A673 (cell line): ENCODE results near the gene FBXL7. TPM values are rescaled to one million over a fixed set of nuclear protein-coding genes. Genes with fewer than 3 reads are reported as not detected.

ENCODE experiments used
- BruUV-seq: library from RNA; stranded (reverse); fragments of 400-500 nt; replicated peaks from 2 replicates; lab custom pipeline; 2021; lab: Mats Ljungman, UMichigan
- CTCF ChIA-PET: fragments of 300-600 bp; sonication (Branson Sonifier 250); formaldehyde crosslinking; loops from one replicate; lab custom pipeline; 2022; ENCODE audit warnings: antibody characterized with exemption; lab: Charles Lee
- POLR2A ChIA-PET: fragments of 300-600 bp; sonication (Branson Sonifier 250); formaldehyde crosslinking; loops from one replicate; lab custom pipeline; 2022; ENCODE audit warnings: antibody characterized with exemption; ENCODE audit not compliant: low non-redundant PET; lab: Charles Lee
- DNase-seq: peaks from one replicate; pipeline ENCODE4 v3.0.0-alpha.2; 2015; ENCODE audit warnings: low spot score
- H3K27ac ChIP-seq: fragments of 200-600 bp; sonication (generic); 2 replicates; pipeline ENCODE4 v1.5.1; 2016; ENCODE audit warnings: mixed run types, low read depth, mild to moderate bottlenecking, mixed read lengths, antibody characterized with exemption, low read length; ENCODE audit not compliant: poor library complexity, severe bottlenecking
- H3K27me3 ChIP-seq: fragments of 200-600 bp; sonication (generic); replicated peaks from 2 replicates; pipeline ENCODE4 v1.6.1; 2017; ENCODE audit warnings: mixed run types, low read depth, mild to moderate bottlenecking, mixed read lengths, antibody characterized with exemption, low read length; ENCODE audit not compliant: insufficient read depth, poor library complexity
- H3K36me3 ChIP-seq: fragments of 200-600 bp; sonication (generic); 2 replicates; pipeline ENCODE4 v1.6.1; 2016; ENCODE audit warnings: mixed run types, mild to moderate bottlenecking, mixed read lengths, antibody characterized with exemption, low read length; ENCODE audit not compliant: insufficient read depth, poor library complexity, severe bottlenecking
- H3K4me1 ChIP-seq: fragments of 200-600 bp; sonication (generic); 2 replicates; pipeline ENCODE4 v1.6.1; 2017; ENCODE audit warnings: mixed run types, mild to moderate bottlenecking, mixed read lengths, antibody characterized with exemption, low read length; ENCODE audit not compliant: insufficient read depth, poor library complexity, severe bottlenecking
- H3K4me3 ChIP-seq: fragments of 200-600 bp; sonication (generic); 2 replicates; pipeline ENCODE4 v1.5.1; 2016; ENCODE audit warnings: low read depth, mixed run types, mild to moderate bottlenecking, mixed read lengths, low read length; ENCODE audit not compliant: poor library complexity, severe bottlenecking
- H3K9me3 ChIP-seq: fragments of 200-600 bp; sonication (generic); 2 replicates; pipeline ENCODE4 v1.6.1; 2016; ENCODE audit warnings: mixed run types, low read depth, mild to moderate bottlenecking, mixed read lengths, antibody characterized with exemption, low read length; ENCODE audit not compliant: poor library complexity, severe bottlenecking
- EZH2 ChIP-seq: fragments of 200-600 bp; sonication (generic); IDR thresholded peaks from 2 replicates; pipeline ENCODE4 v1.6.1; 2017; ENCODE audit warnings: borderline replicate concordance, low read depth, mild to moderate bottlenecking, mixed read lengths, antibody characterized with exemption, low read length; ENCODE audit not compliant: poor library complexity, severe bottlenecking
- intact Hi-C: fragments of 100-400 bp; cut with micrococcal nuclease; formaldehyde crosslinking; loops from one replicate; pipeline ENCODE4 v1.10.0; 2022; ENCODE audit not compliant: unreplicated experiment
- total RNA-seq: library from RNA; stranded (reverse); gene quantifications from 2 replicates; pipeline ENCODE4 v1.2.3, GENCODE V29; 2021
- TF ChIP-seq, protein P1 (sequence below): fragments of 300-800, 200-600 bp; sonication (generic); conservative IDR thresholded peaks from 2 replicates; pipeline ENCODE4 v1.5.1; 2017; ENCODE audit warnings: low read depth, mild to moderate bottlenecking, antibody characterized with exemption, low read length, moderate library complexity, mixed read lengths

The FBXL7 gene
- total RNA-seq, 1 experiment from 2014 or later: 5.9 TPM

DNA sequence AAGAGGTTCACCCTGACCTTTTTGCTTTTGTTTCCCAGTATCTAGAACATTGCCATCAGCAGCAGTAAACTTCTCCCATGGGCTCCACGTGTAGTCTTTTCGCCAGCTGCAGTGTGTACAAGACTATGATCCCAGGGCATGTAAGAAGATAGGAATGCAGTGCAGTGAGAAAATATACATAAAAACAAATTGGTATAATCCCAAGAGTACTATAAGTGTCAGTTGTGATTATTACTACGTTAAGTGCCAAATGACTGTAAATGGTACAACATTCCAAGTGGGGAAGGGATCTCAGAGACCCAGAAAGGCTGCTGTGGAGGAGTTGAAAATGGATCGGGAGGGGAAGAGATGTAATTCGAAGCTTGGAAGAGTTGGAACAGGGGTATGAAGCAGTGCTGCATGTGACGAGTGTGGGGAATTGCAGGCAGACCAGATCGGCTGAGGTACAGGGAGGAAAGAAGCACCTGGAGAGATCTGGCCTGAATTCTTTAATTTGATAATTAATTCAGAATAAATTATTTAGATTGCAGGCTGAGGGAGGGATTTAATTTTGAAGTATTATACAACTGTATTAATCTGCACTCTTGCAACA is 95.1 kb downstream of the FBXL7 start:
- TF ChIP-seq, protein P1, sequence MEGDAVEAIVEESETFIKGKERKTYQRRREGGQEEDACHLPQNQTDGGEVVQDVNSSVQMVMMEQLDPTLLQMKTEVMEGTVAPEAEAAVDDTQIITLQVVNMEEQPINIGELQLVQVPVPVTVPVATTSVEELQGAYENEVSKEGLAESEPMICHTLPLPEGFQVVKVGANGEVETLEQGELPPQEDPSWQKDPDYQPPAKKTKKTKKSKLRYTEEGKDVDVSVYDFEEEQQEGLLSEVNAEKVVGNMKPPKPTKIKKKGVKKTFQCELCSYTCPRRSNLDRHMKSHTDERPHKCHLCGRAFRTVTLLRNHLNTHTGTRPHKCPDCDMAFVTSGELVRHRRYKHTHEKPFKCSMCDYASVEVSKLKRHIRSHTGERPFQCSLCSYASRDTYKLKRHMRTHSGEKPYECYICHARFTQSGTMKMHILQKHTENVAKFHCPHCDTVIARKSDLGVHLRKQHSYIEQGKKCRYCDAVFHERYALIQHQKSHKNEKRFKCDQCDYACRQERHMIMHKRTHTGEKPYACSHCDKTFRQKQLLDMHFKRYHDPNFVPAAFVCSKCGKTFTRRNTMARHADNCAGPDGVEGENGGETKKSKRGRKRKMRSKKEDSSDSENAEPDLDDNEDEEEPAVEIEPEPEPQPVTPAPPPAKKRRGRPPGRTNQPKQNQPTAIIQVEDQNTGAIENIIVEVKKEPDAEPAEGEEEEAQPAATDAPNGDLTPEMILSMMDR: no peak
- Histone ChIP-seq H3K36me3 (no peaks in the 10 kb centered on the region), H3K4me1 (no peaks in the 10 kb centered on the region), H3K4me3 (no peak overlapping the region), H3K9me3 (no peaks in the 10 kb centered on the region), H3K27ac (no peak overlapping the region), H3K27me3 (no peaks in the 10 kb centered on the region)
- ChIA-PET POLR2A (no interaction called here), CTCF (no interaction called here)
- intact Hi-C loops: no loop called here
- no TSS peak for BruUV-seq
- DNase-seq: peak; percentile 10

DNA sequence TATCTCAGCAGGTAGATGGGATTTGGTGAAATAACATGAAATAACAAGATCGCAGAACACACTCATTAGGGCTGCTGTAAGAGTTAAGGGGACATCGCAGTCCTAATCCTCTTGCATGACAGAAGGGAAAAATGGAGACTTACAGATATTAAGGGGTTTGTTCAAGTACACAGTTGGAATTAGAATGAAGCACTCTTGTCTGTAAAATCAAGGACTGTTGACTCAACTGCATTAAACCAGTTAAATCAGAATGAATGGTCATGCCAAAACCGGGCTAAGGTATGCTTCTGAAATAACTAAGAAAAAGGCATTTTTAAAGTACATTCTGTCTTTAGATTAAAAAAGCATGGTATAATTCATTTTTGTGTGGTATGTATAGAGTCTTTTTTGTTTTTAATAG is 95.9 kb downstream of the FBXL7 start:
- no peak for DNase-seq
- Histone ChIP-seq H3K36me3 (no peaks in the 10 kb centered on the region), H3K4me3 (no peak overlapping the region), H3K4me1 (no peaks in the 10 kb centered on the region), H3K27ac (no peak overlapping the region), H3K9me3 (no peaks in the 10 kb centered on the region), H3K27me3 (no peaks in the 10 kb centered on the region)
- ChIA-PET POLR2A (no interaction called here), CTCF (no interaction called here)
- no TSS peak for BruUV-seq
- intact Hi-C loops: no loop called here
- TF ChIP-seq, protein P1: no peak
- no peak for TF ChIP-seq EZH2

DNA sequence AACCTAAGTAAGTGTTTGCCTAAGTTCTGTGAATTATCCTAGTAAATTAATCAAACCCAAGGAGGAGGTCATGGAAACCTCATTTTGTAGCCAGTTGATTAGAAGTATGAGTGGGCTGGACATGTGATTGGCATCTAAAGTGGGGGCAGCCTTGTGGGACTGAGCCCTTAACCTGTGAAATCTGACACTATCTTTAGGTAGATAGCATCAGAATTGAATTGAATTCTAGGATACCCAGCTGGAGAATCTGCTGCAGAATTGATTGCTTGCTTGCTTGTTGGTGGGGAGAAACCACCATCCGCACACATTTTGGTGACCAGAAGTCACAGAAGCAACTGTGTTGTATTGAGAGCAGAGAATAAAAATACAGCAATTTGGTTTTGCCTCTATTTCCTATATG is 97.0 kb downstream of the FBXL7 start:
- Histone ChIP-seq H3K4me3 (no peak overlapping the region), H3K4me1 (no peaks in the 10 kb centered on the region), H3K36me3 (no peaks in the 10 kb centered on the region), H3K27me3 (no peaks in the 10 kb centered on the region), H3K27ac (no peak overlapping the region), H3K9me3 (no peaks in the 10 kb centered on the region)
- intact Hi-C loops: no loop called here
- TF ChIP-seq EZH2: no peak
- TF ChIP-seq, protein P1: no peak
- CTCF ChIA-PET: no interaction called here
- BruUV-seq: no TSS peak
- no peak for DNase-seq
- POLR2A ChIA-PET: no interaction called here
